Stimulated activated CD8-positive, alpha-beta memory T cell treated with anti-CD3 and anti-CD28 coated beads, Interleukin-12 subunit alpha, Interleukin-12 subunit beta, amount 100 ng/mL, for 1 hour (primary cell): ENCODE measurements around the gene WFIKKN2.

ENCODE experiments used
- DNase-seq: peaks from one replicate; pipeline ENCODE4 v3.0.0-alpha.2; 2020; ENCODE audit warnings: low read depth

The WFIKKN2 gene

DNA sequence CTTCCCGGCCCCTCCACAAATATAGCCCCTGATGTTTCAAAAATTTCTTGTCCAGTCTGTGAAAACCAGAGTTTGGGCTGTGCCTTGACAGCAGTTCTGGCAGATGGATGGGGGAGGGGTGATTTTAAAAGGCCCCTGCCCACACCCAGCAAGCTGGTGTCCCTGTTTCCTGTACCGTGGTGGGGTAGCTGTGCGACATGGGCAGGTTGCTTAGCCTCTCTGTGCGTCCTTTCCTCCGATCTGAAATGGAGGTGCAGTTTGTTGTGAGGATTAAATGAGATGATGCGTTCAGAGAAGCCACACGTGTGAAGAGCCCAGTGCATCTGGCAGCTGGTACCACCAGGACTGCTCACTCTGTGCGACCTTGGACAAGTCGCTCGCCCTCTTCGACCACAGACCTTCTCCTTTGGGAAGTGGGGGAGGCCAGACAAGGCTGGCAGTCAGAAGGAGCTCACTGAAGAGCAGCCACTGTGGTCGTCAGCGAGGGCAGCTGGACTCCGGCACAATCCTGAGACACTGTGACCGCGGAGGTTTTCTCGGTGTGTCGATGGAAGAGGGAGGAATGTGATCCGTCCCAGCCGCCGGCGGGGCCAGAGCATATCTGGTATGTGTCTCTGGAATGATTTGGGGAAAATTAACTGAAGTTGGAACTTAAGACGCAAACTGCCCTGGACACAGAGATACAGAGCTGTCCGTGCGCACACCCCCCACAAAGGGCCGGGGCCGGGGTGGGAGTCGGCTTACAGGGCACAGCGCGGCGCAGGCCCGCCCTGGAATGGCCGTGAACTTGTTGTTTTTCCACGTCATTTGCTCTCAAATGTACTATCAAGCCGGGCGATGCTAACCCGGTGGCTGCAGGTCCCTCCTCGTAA, 721 bp upstream of the WFIKKN2 start:
- no peak for DNase-seq

DNA sequence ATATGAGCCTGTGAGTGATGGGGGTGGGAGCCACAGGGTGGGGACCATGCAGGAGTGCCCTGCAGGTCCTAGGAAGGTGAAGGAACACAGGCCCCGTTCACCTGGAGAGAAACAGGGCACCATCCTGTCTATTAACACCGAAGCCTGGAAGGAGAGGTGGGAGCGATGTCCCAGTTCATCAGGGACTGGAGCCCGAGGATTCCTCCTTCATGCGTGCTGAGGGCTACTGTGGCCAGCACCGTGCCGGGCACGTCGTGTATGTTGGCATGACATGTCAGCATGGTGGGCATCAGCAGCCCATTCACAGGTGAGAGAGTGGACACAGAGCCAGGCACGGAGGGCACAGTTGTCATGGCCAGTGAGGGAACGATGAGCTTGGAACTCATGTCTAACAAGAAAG, 1.4 kb downstream of the WFIKKN2 start:
- DNase-seq, result no peak

DNA sequence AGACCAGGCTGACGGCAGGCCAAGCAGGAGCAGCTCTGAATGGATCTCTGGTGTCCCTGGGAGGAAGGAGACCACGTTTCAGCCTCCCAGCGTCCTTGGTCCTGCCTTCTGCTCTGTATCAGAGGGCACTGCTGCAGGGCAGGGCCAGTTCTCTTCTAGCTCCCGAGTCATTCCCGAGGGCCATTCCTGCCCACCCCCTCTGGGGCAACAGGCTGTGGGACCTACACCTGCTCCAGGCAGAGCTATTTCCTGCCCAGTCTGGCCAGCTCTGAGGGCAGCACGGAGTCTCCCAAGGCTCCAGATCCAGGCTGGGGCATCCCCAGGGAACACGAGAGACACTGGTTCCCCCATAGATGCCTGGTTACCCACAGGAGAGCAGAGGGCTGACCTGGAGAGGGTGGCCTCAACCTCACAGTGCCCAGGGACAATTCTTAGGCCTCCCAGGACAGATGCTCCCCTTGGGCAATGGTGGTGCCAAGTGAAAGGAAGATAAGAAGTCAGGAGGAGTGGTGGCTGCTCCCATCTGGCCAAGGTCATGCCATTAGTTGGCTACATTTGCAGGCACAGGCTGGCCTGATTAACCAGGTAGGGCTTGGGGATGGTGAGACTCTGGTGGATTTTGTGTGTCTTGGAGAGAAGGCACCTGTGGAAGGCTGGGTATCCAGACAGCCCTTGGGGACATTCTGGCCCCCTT, 2.0 kb downstream of the WFIKKN2 start:
- no peak for DNase-seq

DNA sequence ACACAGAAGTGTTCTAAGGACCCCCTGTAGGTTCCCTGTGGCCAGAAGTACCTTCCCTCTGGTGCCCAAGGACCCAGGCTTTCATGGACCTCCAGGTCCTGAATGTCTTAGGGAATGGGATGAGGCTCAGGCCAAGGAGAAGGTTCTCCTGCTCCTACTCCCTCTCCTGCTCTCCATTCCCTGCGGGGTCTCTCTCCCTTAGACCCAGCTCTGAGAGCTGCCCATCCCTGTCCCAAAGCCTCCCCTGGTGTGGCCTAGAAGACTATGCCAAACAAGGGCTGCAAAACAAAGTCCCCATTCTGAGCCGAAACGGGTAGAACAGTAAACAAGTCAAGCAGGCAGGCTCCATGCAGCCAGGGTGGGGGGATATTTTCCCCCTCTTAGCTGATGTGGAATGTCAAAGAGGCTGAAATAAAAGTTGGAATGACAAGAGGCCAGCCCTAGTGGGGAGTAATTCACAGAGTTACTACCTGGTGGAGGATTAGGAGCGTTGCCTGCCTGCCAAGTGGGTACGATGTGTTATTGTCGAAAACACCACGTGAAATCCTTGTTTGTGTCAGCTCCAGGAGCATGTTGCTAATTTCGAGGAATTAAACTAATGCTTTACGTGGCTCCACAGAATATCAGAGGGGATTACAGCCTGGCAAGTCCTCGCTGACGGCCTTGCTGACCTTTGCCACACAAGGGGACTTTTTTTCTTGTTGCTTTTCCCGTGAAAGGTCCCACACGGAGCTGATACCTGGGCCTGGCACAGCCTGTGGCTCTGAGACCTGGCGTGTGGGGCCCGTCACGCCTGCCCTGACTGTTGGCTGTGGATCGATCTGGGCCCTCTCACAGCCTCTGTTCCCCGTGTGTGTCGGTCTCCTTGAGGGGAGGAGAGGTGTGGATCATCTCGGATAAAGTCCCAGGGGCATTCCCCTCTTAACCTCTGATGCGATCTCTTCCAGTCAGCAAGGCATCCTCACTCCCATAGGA, 2.9 kb downstream of the WFIKKN2 start:
- no peak for DNase-seq

DNA sequence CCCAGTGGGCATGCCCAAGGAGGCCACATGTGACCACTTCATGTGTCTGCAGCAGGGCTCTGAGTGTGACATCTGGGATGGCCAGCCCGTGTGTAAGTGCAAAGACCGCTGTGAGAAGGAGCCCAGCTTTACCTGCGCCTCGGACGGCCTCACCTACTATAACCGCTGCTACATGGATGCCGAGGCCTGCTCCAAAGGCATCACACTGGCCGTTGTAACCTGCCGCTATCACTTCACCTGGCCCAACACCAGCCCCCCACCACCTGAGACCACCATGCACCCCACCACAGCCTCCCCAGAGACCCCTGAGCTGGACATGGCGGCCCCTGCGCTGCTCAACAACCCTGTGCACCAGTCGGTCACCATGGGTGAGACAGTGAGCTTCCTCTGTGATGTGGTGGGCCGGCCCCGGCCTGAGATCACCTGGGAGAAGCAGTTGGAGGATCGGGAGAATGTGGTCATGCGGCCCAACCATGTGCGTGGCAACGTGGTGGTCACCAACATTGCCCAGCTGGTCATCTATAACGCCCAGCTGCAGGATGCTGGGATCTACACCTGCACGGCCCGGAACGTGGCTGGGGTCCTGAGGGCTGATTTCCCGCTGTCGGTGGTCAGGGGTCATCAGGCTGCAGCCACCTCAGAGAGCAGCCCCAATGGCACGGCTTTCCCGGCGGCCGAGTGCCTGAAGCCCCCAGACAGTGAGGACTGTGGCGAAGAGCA, 4.4 kb downstream of the WFIKKN2 start:
- DNase-seq, result no peak

DNA sequence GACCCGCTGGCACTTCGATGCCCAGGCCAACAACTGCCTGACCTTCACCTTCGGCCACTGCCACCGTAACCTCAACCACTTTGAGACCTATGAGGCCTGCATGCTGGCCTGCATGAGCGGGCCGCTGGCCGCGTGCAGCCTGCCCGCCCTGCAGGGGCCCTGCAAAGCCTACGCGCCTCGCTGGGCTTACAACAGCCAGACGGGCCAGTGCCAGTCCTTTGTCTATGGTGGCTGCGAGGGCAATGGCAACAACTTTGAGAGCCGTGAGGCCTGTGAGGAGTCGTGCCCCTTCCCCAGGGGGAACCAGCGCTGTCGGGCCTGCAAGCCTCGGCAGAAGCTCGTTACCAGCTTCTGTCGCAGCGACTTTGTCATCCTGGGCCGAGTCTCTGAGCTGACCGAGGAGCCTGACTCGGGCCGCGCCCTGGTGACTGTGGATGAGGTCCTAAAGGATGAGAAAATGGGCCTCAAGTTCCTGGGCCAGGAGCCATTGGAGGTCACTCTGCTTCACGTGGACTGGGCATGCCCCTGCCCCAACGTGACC, 5.0 kb downstream of the WFIKKN2 start:
- DNase-seq, result no peak

DNA sequence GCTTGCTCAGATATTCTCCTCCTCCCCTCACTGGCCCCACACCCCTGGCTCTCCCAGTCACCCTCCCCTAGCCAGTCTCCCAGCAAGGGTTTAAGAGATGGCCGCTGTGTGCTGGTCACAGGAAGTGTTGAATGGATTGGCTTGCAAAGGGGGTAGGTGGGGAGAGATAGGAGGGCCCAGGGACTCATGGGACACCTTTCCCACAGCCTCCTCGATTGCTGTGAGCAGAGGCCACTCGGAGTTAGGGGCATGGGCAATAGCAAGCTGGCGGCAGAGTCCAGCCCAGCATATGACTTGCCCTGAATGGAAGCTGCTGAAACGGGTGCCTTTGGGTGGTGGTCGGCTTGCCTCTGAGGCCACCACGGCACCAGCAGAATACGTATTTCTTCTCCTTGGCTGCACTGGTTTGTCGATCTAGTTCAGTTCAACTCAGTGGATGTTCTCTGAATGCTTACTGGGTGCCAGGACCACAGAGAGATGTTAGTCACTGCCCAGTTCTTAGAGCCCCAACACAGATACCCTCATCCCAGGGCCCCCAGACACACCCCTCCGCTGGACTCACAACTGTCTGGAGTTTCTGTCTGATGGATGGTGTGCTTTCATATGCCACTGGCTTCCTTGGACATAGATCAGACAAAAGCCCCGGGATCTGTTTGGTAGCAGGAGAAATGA, 6.0 kb downstream of the WFIKKN2 start:
- DNase-seq, result no peak

DNA sequence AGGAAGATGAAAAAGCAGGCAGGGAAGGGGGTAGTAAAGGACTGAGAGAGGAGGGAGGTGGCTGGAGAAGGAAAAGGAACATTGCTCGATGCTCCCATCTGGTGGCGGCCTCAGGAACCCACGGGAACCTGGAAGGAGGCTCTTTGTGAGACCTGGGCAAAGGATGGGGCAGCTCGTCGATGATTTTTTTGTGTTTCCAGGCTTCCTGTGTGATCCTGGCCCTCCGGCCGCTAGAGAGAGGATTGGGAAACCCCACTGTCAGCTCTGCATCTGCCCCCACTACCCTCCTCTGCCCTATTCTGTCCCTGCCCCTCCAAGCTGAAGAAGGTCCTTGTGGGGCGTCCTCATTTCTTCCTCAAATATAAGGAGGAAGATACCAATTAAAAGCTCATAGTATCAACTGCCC, 6.6 kb downstream of the WFIKKN2 start:
- DNase-seq, result no peak

DNA sequence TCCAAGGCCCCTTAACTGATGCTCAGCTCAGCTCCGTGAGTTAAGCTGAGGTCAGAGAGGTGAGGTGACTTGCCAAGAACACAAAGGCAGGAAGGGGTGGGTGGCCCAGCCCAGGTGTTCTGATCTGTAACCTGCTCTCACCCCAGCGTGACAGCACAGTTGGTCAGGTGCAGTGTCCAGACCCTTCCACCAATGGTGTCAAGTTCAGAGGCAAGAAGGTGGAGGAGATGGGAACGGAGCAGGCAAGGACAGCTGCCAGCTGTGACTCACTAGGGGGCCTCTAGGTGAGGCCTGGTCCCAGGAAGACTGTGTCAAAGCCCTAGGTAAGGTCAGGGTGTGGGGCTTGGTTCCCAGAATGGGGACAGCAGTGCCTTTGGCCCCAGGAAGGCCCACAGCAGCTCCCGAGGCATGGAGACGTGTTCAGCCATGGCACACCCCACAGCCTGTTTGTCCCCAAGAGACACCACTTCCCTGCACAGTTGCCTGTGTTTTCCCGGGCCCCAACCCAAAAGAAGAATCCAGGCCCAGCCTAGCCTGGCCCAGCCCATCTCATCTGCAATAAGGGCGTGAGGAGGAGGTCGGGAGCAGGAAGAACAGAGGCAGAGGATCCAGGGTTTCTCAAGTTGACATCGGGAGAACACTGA, 7.2 kb downstream of the WFIKKN2 start:
- no peak for DNase-seq

DNA sequence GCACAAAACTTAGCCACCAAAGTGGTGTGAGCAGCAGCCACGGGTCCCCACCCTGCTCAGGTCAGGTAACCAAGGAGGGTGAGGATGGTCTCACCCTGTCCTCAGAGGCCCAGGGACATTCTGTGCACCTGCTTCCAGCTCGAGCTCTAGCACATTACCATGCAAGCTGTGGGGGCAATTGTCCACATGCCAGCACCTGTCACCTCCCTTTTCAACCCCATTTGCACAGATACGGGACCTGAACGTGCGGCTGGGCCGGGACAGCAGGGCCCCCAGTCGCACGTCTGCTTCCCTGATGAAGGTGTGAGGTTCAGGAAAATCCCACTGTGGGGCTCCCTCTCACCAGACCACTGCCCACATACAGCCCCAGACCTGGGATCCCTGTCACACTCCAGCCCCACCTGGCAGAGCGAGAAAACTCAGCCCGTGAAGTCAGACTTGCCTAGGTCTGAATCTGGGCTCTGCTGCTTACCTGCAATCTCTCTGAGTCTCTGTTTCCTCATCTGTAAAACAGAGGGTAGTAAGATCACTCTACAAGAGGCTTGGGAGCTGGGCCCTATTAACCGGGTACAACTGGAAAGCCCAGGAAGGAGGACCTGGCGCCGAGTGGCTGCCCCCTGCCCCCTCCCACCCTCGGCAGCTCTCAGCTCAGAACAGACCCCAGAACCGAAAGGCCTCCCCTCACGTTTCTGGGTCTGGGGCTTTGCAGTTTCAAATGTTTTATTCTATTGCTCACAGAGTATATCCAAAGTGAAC, 7.9 kb downstream of the WFIKKN2 start:
- no peak for DNase-seq

DNA sequence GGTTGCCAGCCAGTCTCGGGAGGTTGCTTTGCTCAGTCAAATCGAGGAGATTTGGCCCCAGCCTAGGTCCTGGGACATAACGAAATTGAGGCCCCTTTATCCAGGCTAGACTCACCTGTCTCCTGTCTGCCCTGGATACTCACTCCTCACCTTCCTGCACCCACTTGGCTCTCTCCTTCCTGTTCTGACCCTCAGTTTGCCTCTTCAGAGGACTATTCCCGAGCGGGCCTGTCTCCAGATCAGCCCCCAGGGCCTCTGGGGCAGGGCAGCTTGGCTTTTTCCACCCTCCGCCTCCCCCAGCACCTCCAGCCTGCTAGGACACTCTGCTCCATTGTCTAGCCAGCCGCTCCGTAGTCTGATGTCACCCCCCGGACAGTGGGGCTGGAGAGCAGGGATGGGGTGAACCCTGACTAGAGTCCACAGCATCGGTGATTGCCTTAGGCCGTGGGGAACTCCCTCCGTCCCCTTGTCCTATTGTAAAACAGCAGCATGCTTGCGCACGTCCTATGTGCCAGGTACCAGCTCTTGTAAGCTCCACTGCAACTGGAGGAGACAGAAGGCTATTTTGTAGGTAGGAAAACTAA, 8.8 kb downstream of the WFIKKN2 start:
- DNase-seq, result no peak

DNA sequence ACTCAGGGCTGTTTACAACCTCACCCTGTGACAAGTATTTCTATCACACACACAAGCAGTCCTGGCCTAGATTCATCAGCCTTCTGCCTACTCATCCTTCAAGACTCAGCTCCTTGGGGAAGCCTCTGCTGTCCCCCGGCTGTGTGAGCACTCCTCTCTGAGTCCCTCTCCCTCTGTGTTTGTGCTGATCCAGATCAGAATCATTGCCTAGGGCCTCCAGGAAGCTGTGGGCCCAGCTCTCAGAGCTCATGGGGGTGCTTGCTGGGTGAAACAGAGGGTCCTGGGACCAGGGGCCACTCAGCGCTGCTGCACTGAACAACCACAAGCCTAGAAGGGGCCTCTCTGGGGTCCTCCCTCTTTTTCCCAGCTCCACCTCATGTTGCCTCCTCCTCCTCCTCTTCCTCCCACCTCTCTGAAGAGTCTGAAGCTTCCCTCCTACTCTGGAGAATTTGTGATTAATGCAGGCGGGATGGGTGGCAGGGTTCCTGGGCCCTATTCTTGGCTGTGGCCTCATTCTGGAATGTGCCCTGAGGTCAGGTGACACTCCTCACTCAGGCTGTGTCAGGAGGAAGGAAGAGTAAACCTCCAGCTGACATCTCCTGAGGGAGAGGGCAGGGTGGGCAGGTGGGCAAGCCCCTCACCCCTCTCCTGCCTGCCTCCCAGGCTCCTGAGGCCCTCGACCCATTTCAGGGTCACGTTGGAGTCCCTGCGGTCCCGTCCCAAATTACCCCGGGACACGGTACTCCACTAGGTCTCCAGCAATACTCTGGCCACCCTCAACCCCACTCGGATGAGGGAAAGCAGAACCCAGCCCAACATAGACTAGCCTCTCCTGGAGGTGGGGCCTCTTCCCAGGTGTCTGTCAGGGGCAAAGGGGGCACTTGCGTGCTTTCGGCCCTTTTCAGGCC, 10.1 kb downstream of the WFIKKN2 start:
- DNase-seq, result no peak

DNA sequence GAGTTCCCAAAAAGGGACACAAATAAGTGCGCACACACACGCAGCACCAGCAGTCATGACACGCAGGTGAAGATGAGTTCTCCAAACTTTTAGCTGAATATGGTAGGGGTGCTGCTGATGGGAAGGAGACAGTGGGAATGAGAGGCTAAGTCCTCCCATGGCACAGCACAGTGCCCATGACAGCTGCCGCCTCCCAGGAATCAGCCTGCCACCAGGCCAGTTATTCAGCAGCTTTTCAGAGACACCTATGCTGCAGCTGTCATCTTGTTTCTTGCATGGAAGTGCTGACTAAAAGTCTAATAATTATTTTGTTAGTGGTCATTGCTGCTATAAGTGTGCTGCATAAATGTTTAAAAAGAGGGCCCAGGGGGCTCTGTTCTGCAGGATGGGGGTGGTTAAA, 12.2 kb downstream of the WFIKKN2 start:
- no peak for DNase-seq

DNA sequence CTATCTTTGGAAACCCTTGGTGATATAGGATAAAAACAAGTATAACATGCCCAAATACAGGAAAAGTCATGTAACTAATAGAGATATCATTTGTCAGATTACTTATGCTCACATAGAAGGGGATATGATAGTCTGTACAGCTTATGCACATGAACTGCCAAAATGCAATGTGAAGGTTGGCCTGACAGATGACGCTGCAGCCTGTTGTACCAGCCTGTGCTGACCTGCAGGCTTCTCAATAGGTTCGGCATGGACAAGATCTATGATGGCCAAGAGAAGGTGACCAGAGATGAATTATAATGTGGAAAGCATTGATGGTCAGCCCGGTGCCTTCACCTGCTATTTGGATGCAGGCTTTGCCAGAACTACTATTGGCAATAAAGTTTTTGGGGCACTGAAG, 12.7 kb downstream of the WFIKKN2 start:
- no peak for DNase-seq

DNA sequence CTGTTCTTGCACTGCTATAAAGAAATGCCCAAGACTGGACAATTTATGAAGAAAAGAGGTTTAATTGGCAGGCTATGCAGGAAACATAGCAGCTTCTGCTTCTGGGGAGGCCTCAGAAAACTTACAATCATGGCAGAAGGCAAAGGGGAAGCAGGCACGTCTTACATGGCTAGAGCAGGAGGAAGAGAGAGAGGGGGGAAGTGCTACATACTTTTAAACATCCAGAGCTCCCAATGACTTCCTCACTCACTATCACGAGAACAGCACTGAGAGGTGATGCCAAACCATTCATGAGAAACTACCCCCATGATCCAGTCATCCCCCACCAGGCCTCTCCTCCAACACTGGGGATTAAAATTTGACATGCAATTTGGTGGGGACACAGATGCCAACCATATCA, 13.3 kb downstream of the WFIKKN2 start:
- no peak for DNase-seq

DNA sequence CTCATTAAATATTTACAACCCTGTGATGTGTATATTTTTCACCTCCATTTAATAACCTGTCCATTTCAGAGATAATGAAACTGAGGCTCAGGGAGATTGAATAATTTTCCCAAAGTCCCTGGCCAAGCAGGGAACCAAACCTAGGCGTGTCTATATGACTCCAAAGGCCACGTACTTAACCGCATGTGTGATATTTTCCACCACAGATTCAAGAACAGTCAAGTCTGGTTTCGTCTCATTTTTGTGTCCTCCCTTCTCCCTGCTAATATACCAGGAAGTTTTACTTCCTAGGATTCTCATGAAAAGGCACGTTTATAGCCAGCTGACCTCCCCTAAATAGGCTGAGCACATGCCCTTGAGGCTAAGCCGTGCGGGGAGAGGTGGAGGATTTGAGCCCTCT, 15.3 kb downstream of the WFIKKN2 start:
- DNase-seq, result no peak

DNA sequence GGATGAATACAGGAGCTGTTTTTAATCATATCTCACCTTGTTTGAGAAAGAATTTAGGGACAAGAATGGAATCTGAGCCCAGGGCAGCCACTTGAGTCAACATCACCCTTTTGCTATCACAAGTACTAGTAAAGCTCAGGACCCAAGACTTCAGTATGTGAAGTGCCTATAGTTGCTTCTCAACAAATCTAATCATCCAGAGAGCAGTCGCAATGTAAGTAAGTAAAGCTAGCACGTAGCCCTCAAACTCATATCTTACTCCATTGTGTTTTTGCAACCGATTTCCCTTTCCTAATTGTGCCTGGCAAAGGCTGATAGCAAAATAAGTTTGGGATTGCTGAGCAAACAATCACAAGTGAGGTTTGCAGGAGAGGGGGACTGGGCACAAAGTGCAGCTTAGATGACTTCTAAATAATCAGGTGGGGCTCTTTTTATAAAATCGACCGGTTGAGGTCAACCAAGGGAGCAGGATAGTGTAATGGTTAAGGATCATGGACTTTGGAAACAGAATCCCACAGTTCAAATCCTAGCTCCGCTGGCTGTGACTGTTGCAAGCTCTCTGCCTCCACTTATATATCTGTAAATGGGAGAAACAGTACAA, 17.7 kb downstream of the WFIKKN2 start:
- no peak for DNase-seq

DNA sequence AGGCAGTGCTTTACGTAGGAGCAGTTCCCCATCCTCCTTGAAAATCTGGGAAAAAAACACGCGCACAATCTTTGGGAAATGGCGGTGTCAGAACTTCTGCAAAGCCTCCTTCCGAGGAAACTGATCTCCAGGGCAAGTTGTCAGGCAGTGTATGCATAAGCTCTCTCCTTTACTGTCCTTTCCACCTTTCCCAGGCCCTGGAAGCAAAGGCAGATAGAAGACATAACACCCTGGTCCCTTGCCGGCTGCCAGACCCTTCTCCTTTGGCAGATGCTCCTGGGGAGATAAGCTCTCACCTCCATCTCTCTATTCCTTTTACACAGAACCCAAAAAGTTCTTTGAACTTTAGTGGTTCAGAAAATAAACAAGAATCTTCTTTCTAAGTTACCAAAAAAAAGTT, 18.4 kb downstream of the WFIKKN2 start:
- no peak for DNase-seq
